A673 (cell line): ENCODE measurements around the gene AMY1A. TPM values are rescaled to one million over a fixed set of nuclear protein-coding genes. Genes with fewer than 3 reads are reported as not detected.
"Not testable (repeated sequence)": the region's sequence is repeated elsewhere in the genome, so short reads cannot be mapped to it uniquely, and the experiment has no call there.

Experiments
- BruUV-seq: library from RNA; stranded (reverse); fragments of 400-500 nt; replicated peaks from 2 replicates; lab custom pipeline; 2021; lab: Mats Ljungman, UMichigan
- CTCF ChIA-PET: fragments of 300-600 bp; sonication (Branson Sonifier 250); formaldehyde crosslinking; loops from one replicate; lab custom pipeline; 2022; ENCODE audit warnings: antibody characterized with exemption; lab: Charles Lee
- POLR2A ChIA-PET: fragments of 300-600 bp; sonication (Branson Sonifier 250); formaldehyde crosslinking; loops from one replicate; lab custom pipeline; 2022; ENCODE audit warnings: antibody characterized with exemption; ENCODE audit not compliant: low non-redundant PET; lab: Charles Lee
- DNase-seq: peaks from one replicate; pipeline ENCODE4 v3.0.0-alpha.2; 2015; ENCODE audit warnings: low spot score
- H3K27ac ChIP-seq: fragments of 200-600 bp; sonication (generic); 2 replicates; pipeline ENCODE4 v1.5.1; 2016; ENCODE audit warnings: mixed run types, low read depth, mild to moderate bottlenecking, mixed read lengths, antibody characterized with exemption, low read length; ENCODE audit not compliant: poor library complexity, severe bottlenecking
- H3K27me3 ChIP-seq: fragments of 200-600 bp; sonication (generic); replicated peaks from 2 replicates; pipeline ENCODE4 v1.6.1; 2017; ENCODE audit warnings: mixed run types, low read depth, mild to moderate bottlenecking, mixed read lengths, antibody characterized with exemption, low read length; ENCODE audit not compliant: insufficient read depth, poor library complexity
- H3K36me3 ChIP-seq: fragments of 200-600 bp; sonication (generic); 2 replicates; pipeline ENCODE4 v1.6.1; 2016; ENCODE audit warnings: mixed run types, mild to moderate bottlenecking, mixed read lengths, antibody characterized with exemption, low read length; ENCODE audit not compliant: insufficient read depth, poor library complexity, severe bottlenecking
- H3K4me1 ChIP-seq: fragments of 200-600 bp; sonication (generic); 2 replicates; pipeline ENCODE4 v1.6.1; 2017; ENCODE audit warnings: mixed run types, mild to moderate bottlenecking, mixed read lengths, antibody characterized with exemption, low read length; ENCODE audit not compliant: insufficient read depth, poor library complexity, severe bottlenecking
- H3K4me3 ChIP-seq: fragments of 200-600 bp; sonication (generic); 2 replicates; pipeline ENCODE4 v1.5.1; 2016; ENCODE audit warnings: low read depth, mixed run types, mild to moderate bottlenecking, mixed read lengths, low read length; ENCODE audit not compliant: poor library complexity, severe bottlenecking
- H3K9me3 ChIP-seq: fragments of 200-600 bp; sonication (generic); 2 replicates; pipeline ENCODE4 v1.6.1; 2016; ENCODE audit warnings: mixed run types, low read depth, mild to moderate bottlenecking, mixed read lengths, antibody characterized with exemption, low read length; ENCODE audit not compliant: poor library complexity, severe bottlenecking
- intact Hi-C: fragments of 100-400 bp; cut with micrococcal nuclease; formaldehyde crosslinking; loops from one replicate; pipeline ENCODE4 v1.10.0; 2022; ENCODE audit not compliant: unreplicated experiment
- total RNA-seq: library from RNA; stranded (reverse); gene quantifications from 2 replicates; pipeline ENCODE4 v1.2.3, GENCODE V29; 2021

Gene AMY1A
- total RNA-seq, 1 experiment from 2014 or later = not detected

DNA sequence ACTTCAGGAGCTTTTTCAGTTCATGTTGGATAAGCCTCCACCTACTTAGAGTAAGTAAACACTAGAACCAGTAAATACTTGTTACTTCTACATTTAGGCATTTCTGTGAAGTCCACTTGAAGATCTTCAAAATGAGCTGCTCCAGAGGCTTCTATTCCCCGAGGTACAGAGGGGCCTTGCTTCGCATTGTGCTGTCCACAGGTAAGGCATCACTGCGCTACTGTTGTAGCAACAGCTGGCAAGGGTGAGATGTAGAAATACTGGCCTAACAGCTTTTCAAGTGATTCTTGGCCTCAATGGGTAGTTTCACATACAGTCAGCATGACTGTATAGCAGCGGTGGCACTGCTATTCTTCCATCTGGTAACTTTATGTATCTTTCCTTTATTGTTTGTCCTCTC, 4.7 kb upstream of the AMY1A start:
- H3K36me3 ChIP-seq, intact Hi-C loops, DNase-seq, H3K4me1 ChIP-seq, CTCF ChIA-PET, H3K9me3 ChIP-seq, H3K27me3 ChIP-seq, POLR2A ChIA-PET, H3K27ac ChIP-seq, BruUV-seq, H3K4me3 ChIP-seq: not testable (repeated sequence)

DNA sequence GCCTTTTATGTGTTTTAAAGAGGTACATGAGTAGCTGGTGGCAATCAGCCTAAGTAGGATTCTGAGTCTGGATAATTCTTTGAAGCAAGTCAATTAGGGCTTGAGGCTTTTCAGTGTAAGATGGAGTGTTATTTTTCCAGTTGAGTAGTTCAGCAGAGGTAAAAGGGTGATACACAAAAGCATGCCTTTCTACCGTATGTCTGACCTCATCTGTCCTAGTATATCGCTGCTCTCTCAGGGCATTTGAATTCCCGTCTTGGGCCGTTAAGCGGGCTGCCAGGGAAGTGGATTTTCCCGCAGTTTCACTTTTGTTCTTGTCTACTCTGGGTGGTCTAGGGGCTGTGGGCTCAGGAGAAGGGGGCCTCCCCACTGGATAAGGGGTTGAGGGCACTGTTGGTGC, 1.4 kb upstream of the AMY1A start:
- BruUV-seq, CTCF ChIA-PET, H3K27ac ChIP-seq, H3K4me3 ChIP-seq, H3K9me3 ChIP-seq, DNase-seq, POLR2A ChIA-PET, H3K4me1 ChIP-seq, H3K27me3 ChIP-seq, intact Hi-C loops, H3K36me3 ChIP-seq: not testable (repeated sequence)

DNA sequence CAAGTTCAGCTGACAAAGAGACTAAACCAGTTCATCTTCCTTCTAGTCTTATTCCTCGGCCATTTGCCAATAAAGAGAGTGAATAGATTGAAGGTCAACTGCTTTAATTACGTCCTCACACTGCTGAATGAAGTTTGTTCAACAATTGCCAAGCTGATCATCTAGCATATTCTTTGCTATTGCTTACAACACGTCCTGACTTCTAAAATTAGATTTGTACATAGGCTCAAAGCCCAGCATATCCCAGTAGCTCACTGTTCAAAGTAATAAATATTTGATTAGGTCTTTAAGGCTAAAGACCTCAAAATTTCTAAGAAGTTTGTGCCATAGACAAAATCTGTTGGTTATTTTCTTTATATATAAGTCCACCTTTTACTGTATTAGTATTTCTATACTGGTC, 20.8 kb downstream of the AMY1A start:
- DNase-seq, intact Hi-C loops, BruUV-seq, H3K36me3 ChIP-seq, H3K9me3 ChIP-seq, H3K27me3 ChIP-seq, H3K4me1 ChIP-seq, H3K4me3 ChIP-seq, H3K27ac ChIP-seq, CTCF ChIA-PET, POLR2A ChIA-PET: not testable (repeated sequence)

DNA sequence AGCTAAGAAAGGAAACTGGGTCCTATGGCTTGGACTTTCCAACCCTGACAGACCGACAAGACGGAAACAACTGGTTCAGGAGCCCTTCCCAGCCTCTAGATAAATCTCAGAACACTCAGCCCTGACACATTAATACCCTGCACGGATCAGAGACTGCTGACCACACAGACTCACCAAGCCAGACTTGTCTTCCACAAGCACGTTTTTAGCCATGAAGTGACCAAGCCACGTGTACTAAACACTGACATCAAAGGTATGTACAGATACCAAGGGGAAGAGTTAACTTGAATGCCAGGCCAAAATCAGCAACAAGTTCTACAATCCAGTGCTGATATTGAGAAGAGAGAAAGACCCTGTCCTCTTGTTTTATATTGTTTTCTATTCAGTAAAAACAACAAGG, 40.5 kb downstream of the AMY1A start, which contains the start of gene AMY1B:
Gene AMY1B, minus strand, starts transcription at position 101 of the 400 bp plus-strand sequence. CDS start 571 bp downstream, outside the sequence.
- BruUV-seq, H3K36me3 ChIP-seq, H3K9me3 ChIP-seq, intact Hi-C loops, H3K27ac ChIP-seq, POLR2A ChIA-PET, H3K27me3 ChIP-seq, CTCF ChIA-PET, DNase-seq, H3K4me3 ChIP-seq, H3K4me1 ChIP-seq: not testable (repeated sequence)

DNA sequence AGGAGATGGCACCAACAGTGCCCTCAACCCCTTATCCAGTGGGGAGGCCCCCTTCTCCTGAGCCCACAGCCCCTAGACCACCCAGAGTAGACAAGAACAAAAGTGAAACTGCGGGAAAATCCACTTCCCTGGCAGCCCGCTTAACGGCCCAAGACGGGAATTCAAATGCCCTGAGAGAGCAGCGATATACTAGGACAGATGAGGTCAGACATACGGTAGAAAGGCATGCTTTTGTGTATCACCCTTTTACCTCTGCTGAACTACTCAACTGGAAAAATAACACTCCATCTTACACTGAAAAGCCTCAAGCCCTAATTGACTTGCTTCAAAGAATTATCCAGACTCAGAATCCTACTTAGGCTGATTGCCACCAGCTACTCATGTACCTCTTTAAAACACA, 41.9 kb downstream of the AMY1A start:
- CTCF ChIA-PET, H3K4me1 ChIP-seq, intact Hi-C loops, H3K4me3 ChIP-seq, BruUV-seq, H3K27me3 ChIP-seq, POLR2A ChIA-PET, DNase-seq, H3K9me3 ChIP-seq, H3K27ac ChIP-seq, H3K36me3 ChIP-seq: not testable (repeated sequence)

DNA sequence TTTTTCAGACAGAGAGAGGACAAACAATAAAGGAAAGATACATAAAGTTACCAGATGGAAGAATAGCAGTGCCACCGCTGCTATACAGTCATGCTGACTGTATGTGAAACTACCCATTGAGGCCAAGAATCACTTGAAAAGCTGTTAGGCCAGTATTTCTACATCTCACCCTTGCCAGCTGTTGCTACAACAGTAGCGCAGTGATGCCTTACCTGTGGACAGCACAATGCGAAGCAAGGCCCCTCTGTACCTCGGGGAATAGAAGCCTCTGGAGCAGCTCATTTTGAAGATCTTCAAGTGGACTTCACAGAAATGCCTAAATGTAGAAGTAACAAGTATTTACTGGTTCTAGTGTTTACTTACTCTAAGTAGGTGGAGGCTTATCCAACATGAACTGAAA, 45.1 kb downstream of the AMY1A start:
- BruUV-seq, H3K27ac ChIP-seq, H3K36me3 ChIP-seq, POLR2A ChIA-PET, H3K27me3 ChIP-seq, intact Hi-C loops, H3K9me3 ChIP-seq, H3K4me1 ChIP-seq, DNase-seq, CTCF ChIA-PET, H3K4me3 ChIP-seq: not testable (repeated sequence)

DNA sequence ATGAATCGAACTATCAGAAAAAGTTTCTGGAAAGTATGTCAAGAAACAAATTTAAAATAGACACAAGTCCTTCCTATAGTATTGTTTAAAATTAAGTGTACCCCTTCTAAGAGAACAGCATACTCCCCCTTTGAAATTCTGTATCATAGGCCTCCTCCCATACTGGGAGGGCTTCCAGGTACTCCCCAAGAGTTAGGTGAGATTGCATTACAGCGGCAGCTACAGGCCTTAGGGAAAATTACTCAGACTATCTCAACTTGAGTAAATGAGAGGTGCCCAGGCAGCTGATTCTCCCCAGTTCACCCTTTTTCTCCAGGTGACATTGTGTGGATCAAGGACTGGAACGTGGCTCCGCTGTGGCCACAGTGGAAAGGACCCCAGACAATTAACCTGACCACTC, 45.7 kb downstream of the AMY1A start:
- POLR2A ChIA-PET, H3K9me3 ChIP-seq, H3K27ac ChIP-seq, H3K4me3 ChIP-seq, H3K4me1 ChIP-seq, CTCF ChIA-PET, DNase-seq, H3K36me3 ChIP-seq, H3K27me3 ChIP-seq, BruUV-seq, intact Hi-C loops: not testable (repeated sequence)

DNA sequence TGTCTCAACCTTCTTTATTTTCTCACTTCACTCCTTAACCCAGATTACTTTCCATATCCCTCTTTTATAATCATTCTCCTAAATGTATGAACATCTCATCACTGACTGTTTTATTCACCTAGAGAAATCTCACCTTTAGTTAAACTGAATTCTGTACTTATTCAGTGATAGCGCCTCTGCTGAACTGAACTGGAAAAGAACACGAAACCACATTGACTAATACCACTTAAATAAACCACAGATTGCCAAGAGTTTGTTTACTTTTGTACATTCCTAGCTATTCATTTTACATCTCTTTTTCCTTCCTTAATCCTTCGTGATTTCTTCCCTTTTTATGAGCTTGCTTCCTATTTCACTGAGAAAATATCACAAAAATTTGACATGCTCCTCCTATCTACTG, 52.1 kb downstream of the AMY1A start:
- H3K4me3 ChIP-seq, H3K9me3 ChIP-seq, H3K4me1 ChIP-seq, DNase-seq, CTCF ChIA-PET, BruUV-seq, H3K36me3 ChIP-seq, H3K27me3 ChIP-seq, H3K27ac ChIP-seq, POLR2A ChIA-PET, intact Hi-C loops: not testable (repeated sequence)
